PC-9 (cell line): Measurements from ENCODE around the gene CD83. TPM values are rescaled to one million over a fixed set of nuclear protein-coding genes. Genes with fewer than 3 reads are reported as not detected.

Source experiments
- BruUV-seq: library from RNA; stranded (reverse); fragments of 400-500 nt; replicated peaks from 2 replicates; lab custom pipeline; 2021; lab: Mats Ljungman, UMichigan
- CTCF ChIA-PET: fragments of 300-600 bp; sonication (Branson Sonifier 250); formaldehyde crosslinking; loops from one replicate; lab custom pipeline; 2022; ENCODE audit warnings: antibody characterized with exemption; lab: Charles Lee
- POLR2A ChIA-PET: fragments of 300-600 bp; sonication (Branson Sonifier 250); formaldehyde crosslinking; loops from one replicate; lab custom pipeline; 2022; ENCODE audit warnings: antibody characterized with exemption; ENCODE audit not compliant: unreplicated experiment; lab: Charles Lee
- DNase-seq, 2 experiments: peaks; one replicate each; pipeline versions ENCODE4 v3.0.0 to v3.0.0-alpha.2; 2015 to 2022; ENCODE audit warnings: mixed read lengths in 1 of 2
- H2AFZ ChIP-seq: fragments of 200-600 bp; sonication (generic); 2 replicates; pipeline ENCODE4 v1.8.1; 2017; ENCODE audit warnings: antibody characterized with exemption
- H3F3A ChIP-seq: fragments of 200-600 bp; sonication (generic); 2 replicates; pipeline ENCODE4 v1.8.1; 2017; ENCODE audit warnings: antibody characterized with exemption, mild to moderate bottlenecking, low read depth; ENCODE audit not compliant: insufficient read depth
- H3K27ac ChIP-seq: fragments of 200-600 bp; sonication (generic); 2 replicates; pipeline ENCODE4 v1.6.1; 2016; ENCODE audit warnings: mixed run types
- H3K27me3 ChIP-seq: fragments of 200-600 bp; sonication (generic); 2 replicates; pipeline ENCODE4 v1.6.1; 2016; ENCODE audit warnings: low read depth, mixed run types; ENCODE audit not compliant: insufficient read depth
- H3K36me3 ChIP-seq: fragments of 200-600 bp; sonication (generic); 2 replicates; pipeline ENCODE4 v1.6.1; 2016; ENCODE audit warnings: low read depth, mixed run types
- H3K4me1 ChIP-seq: fragments of 200-600 bp; sonication (generic); replicated peaks from 2 replicates; pipeline ENCODE4 v1.6.1; 2016; ENCODE audit warnings: mixed run types; ENCODE audit not compliant: insufficient read depth
- H3K4me2 ChIP-seq: fragments of 200-600 bp; sonication (generic); 2 replicates; pipeline ENCODE4 v1.6.1; 2017; ENCODE audit warnings: mixed run types
- H3K4me3 ChIP-seq: fragments of 200-600 bp; sonication (generic); 2 replicates; pipeline ENCODE4 v1.6.1; 2016; ENCODE audit warnings: mixed run types
- H3K79me2 ChIP-seq: fragments of 200-600 bp; sonication (generic); 2 replicates; pipeline ENCODE4 v1.6.1; 2017; ENCODE audit warnings: low read depth, mixed run types
- H3K9me2 ChIP-seq: fragments of 200-600 bp; sonication (generic); 2 replicates; pipeline ENCODE4 v1.8.1; 2017; ENCODE audit warnings: mild to moderate bottlenecking; ENCODE audit not compliant: insufficient read depth
- H3K9me3 ChIP-seq: fragments of 200-600 bp; sonication (generic); 2 replicates; pipeline ENCODE4 v1.8.1; 2016; ENCODE audit warnings: low read depth; ENCODE audit not compliant: insufficient read depth
- H4K20me1 ChIP-seq: fragments of 200-600 bp; sonication (generic); 2 replicates; pipeline ENCODE4 v1.8.1; 2017; ENCODE audit not compliant: insufficient read depth
- CTCF ChIP-seq: fragments of 200-600 bp; sonication (generic); conservative IDR thresholded peaks from 2 replicates; pipeline ENCODE4 v1.6.1; 2017; ENCODE audit warnings: mixed run types, antibody characterized with exemption, mild to moderate bottlenecking, moderate library complexity
- EZH2 ChIP-seq: fragments of 200-600 bp; sonication (generic); IDR thresholded peaks from 2 replicates; pipeline ENCODE4 v1.8.0; 2017; ENCODE audit warnings: antibody characterized with exemption, low read depth
- intact Hi-C: fragments of 100-400 bp; cut with micrococcal nuclease; formaldehyde crosslinking; loops from one replicate; pipeline ENCODE4 v1.10.0; 2022; ENCODE audit not compliant: unreplicated experiment
- total RNA-seq: library from RNA; stranded (reverse); gene quantifications from 2 replicates; pipeline ENCODE4 v1.2.3, GENCODE V29; 2021

The CD83 gene
- total RNA-seq, 1 experiment from 2014 or later, result 3.6 TPM

GRCh38 chr6:14182916-14183315 lies 65.3 kb downstream of the CD83 start:
- POLR2A ChIA-PET, result interaction anchor here (0.7 kb wide), 1 partner anchor 264 kb away, joined by 6 read pairs; no protein-coding TSS in a partner anchor

More at GRCh38 chr6:14182916-14183315, 65.3 kb downstream of the CD83 start:
- Histone ChIP-seq H3K36me3 (no peaks in the 10 kb centered on the region), H3K9me2 (no peaks in the 10 kb centered on the region), H3K4me3 (no peak overlapping the region), H3K27me3 (no peaks in the 10 kb centered on the region), H3K79me2 (no peaks in the 10 kb centered on the region), H4K20me1 (no peaks in the 10 kb centered on the region), H3K27ac (no peak overlapping the region), H3K9me3 (no peaks in the 10 kb centered on the region), H3F3A (no peaks in the 10 kb centered on the region), H3K4me2 (no peak overlapping the region), H3K4me1 (no peaks in the 10 kb centered on the region), H2AFZ (no peak overlapping the region)
- BruUV-seq, result no TSS peak
- no peak for DNase-seq
- TF ChIP-seq EZH2 (no peak), CTCF (no peak)
- intact Hi-C loops, result no loop called here
- CTCF ChIA-PET, result no interaction called here

Other genes starting within 250 kb of the CD83 start
- gene RNF182, start 192.8 kb upstream of the CD83 start, total RNA-seq, result 0.13 and 0.18 TPM in 2 replicates